Vagina (tissue), 2 donors: Measurements from ENCODE around the gene SLC2A10. TPM values are rescaled to one million over a fixed set of nuclear protein-coding genes. Genes with fewer than 3 reads are reported as not detected.

Experiments used
- DNase-seq, 2 donors: peaks; one replicate each; pipeline ENCODE4 v3.0.0-alpha.2; 2017; ENCODE audit errors: extremely low spot score in 2 of 2
- H3K27ac ChIP-seq: fragments of 200-600 bp; sonication (generic); one replicate; pipeline ENCODE4 v1.5.1; 2019
- H3K27me3 ChIP-seq: fragments of 200-600 bp; sonication (generic); one replicate; pipeline ENCODE4 v1.5.1; 2019
- H3K36me3 ChIP-seq, 2 donors: fragments of 200-600 bp; sonication (generic); one replicate each; pipeline ENCODE4 v1.5.1; 2017 to 2019
- H3K4me1 ChIP-seq: fragments of 200-600 bp; sonication (generic); one replicate; pipeline ENCODE4 v1.5.1; 2019
- H3K4me3 ChIP-seq, 2 donors: fragments of 200-600 bp; sonication (generic); 1 replicate in 1 of 2; 2 replicates in 1 of 2; pipeline ENCODE4 v1.5.1; 2016 to 2019
- H3K9me3 ChIP-seq: fragments of 200-600 bp; sonication (generic); one replicate; pipeline ENCODE4 v1.5.1; 2019
- POLR2A ChIP-seq, 2 donors: fragments of 450-650 bp; IDR thresholded peaks; one replicate each; pipeline ENCODE4 v1.6.1; 2017; ENCODE audit warnings: antibody characterized with exemption in 2 of 2, mild to moderate bottlenecking in 2 of 2, moderate library complexity in 2 of 2
- POLR2AphosphoS5 ChIP-seq, 2 donors: sonication (generic); formaldehyde crosslinking; IDR thresholded peaks; one replicate each; pipeline ENCODE4 v1.9.0; 2017; ENCODE audit warnings: antibody characterized with exemption in 2 of 2, mild to moderate bottlenecking in 2 of 2, low read depth in 1 of 2; ENCODE audit not compliant: insufficient read depth in 1 of 2
- intact Hi-C: fragments of 100-400 bp; cut with DNase I; formaldehyde crosslinking; loops from one replicate; pipeline ENCODE4 v1.15.1; 2023
- total RNA-seq: library from RNA; depleted of rRNA; stranded (reverse); fragments of >200 nt; gene quantifications from one replicate; pipeline ENCODE4 v1.2.3, GENCODE V29; 2016
- TF ChIP-seq, protein P1 (sequence below), 3 experiments: fragments of 450-650 bp in 2 of 3; fragments of 200-600 bp in 1 of 3; sonication (generic) in 1 of 3; IDR thresholded peaks; one replicate each; pipeline ENCODE4 v1.5.1; 2017 to 2019; ENCODE audit warnings: antibody characterized with exemption in 3 of 3, mild to moderate bottlenecking in 2 of 3, moderate library complexity in 2 of 3

SLC2A10 gene
- total RNA-seq, 1 donor from 2014 or later: 21.6 TPM

DNA sequence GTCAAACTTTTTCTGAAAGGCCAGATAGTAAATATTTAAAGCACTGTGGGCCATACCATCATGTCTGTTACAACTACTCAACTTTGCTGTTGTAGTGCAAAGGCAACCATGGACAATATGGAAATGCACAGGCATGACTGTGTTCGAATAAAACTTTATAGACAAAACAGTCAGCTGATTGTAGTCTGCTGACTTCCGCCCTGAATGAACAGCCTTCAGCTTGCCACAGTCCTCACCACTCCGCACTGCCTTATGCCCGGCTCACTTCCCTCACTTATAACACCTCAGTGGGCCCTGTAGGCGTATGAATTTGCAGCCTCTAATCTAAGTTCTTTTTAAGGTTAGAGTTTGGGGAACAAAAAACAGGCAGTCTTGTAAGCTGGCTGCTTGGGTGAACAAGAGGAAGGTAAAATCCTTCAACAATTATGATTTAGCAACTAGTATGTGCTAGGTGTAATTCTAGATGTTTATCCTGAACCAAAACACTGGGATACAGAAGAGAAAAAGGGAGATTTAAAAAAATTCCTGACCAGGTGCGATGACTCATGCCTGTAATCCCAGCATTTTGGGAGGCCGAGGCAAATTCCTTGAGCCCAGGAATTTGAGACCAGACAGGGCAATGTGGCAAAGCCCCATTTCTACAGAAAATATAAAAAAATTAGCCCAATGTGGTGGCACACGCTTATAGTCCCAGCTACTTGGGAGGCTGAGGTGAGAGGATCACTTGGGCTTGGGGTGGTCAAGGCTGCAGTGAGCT is 6.8 kb upstream of the SLC2A10 start:
- no peak for DNase-seq
- TF ChIP-seq POLR2AphosphoS5 (IDR thresholded peaks at IDR 0.05; ENCODE audit: insufficient read depth in 1 of 2, low read depth in 1 of 2): no peak
- TF ChIP-seq POLR2A (IDR thresholded peaks at IDR 0.05): no peak
- TF ChIP-seq, protein P1, sequence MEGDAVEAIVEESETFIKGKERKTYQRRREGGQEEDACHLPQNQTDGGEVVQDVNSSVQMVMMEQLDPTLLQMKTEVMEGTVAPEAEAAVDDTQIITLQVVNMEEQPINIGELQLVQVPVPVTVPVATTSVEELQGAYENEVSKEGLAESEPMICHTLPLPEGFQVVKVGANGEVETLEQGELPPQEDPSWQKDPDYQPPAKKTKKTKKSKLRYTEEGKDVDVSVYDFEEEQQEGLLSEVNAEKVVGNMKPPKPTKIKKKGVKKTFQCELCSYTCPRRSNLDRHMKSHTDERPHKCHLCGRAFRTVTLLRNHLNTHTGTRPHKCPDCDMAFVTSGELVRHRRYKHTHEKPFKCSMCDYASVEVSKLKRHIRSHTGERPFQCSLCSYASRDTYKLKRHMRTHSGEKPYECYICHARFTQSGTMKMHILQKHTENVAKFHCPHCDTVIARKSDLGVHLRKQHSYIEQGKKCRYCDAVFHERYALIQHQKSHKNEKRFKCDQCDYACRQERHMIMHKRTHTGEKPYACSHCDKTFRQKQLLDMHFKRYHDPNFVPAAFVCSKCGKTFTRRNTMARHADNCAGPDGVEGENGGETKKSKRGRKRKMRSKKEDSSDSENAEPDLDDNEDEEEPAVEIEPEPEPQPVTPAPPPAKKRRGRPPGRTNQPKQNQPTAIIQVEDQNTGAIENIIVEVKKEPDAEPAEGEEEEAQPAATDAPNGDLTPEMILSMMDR (IDR thresholded peaks at IDR 0.05): no peak
- no peaks in the 10 kb centered on the region for H3K36me3 ChIP-seq
- intact Hi-C loops: no loop called here
- no peak overlapping the region for H3K27ac ChIP-seq
- H3K4me3 ChIP-seq: no peak overlapping the region
- H3K27me3 ChIP-seq: no peaks in the 10 kb centered on the region
- peaks cover 6% of the 10 kb centered on the region for H3K4me1 ChIP-seq
- H3K9me3 ChIP-seq: no peaks in the 10 kb centered on the region

DNA sequence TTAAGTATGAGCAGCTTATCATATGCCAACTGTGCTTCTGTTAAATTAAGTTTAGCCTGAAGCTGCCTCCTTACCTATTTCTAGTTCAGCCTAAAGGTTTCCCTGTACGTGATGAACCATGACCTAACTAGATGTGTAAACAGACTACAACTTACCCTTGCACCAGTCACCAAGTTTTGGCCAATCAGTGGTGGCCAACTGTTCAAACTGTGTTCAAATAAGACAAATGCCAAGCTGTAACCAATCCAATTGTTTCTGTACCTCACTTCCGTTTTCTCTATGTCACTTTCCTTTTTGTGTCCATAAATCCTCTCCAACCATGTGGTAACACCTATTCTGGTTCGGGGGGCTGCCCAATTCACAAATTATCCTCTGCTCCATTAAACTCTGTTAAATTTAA is 6.0 kb upstream of the SLC2A10 start:
- Histone ChIP-seq H3K27ac (no peak overlapping the region), H3K9me3 (no peaks in the 10 kb centered on the region), H3K4me1 (peaks cover 9% of the 10 kb centered on the region), H3K36me3 (no peaks in the 10 kb centered on the region), H3K4me3 (no peak overlapping the region), H3K27me3 (no peaks in the 10 kb centered on the region)
- no peak for DNase-seq
- no peak for TF ChIP-seq POLR2A (IDR thresholded peaks at IDR 0.05)
- TF ChIP-seq POLR2AphosphoS5 (IDR thresholded peaks at IDR 0.05; ENCODE audit: insufficient read depth in 1 of 2, low read depth in 1 of 2): no peak
- TF ChIP-seq, protein P1 (IDR thresholded peaks at IDR 0.05): no peak
- intact Hi-C loops: no loop called here

DNA sequence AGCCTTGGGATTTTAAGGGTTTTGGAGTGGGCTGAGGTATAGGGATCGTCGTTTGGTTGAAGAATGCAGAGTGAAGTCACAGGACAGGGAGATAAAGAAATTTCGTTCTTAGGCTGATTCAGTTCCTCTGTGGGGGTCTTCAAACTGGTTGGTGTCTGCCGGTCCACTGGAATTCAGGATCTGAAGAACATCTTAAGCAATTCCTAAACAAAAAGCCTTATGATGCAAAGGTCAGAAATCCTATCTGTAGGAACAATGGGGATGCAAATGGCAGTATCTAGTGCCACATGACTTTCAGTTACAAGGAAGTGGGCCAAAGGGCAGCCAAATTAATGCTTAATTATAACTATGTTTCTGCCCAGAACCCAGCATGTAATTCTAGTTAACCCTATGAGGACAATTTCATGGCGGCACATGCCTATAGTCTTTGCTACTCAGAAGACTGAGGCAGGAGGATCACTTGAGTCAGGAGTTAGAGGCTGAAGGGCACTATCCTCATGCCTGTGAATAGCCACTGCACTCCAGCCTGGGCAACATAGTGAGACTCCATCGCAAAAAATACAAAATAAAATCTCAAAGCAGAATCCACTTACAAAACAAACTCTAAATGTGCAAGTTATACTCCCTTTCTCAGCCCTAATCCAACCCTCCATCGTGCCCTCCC is 4.6 kb upstream of the SLC2A10 start:
- H3K27ac ChIP-seq: peak overlapping the region; percentile 74
- no peak for DNase-seq
- TF ChIP-seq POLR2AphosphoS5 (IDR thresholded peaks at IDR 0.05; ENCODE audit: insufficient read depth in 1 of 2, low read depth in 1 of 2) (no peak), POLR2A (IDR thresholded peaks at IDR 0.05) (no peak)
- TF ChIP-seq, protein P1 (IDR thresholded peaks at IDR 0.05): no peak
- intact Hi-C loops: no loop called here
- H3K4me1 ChIP-seq: peaks cover 20% of the 10 kb centered on the region
- H3K36me3 ChIP-seq: no peaks in the 10 kb centered on the region
- no peaks in the 10 kb centered on the region for H3K27me3 ChIP-seq
- no peaks in the 10 kb centered on the region for H3K9me3 ChIP-seq
- H3K4me3 ChIP-seq: no peak overlapping the region

DNA sequence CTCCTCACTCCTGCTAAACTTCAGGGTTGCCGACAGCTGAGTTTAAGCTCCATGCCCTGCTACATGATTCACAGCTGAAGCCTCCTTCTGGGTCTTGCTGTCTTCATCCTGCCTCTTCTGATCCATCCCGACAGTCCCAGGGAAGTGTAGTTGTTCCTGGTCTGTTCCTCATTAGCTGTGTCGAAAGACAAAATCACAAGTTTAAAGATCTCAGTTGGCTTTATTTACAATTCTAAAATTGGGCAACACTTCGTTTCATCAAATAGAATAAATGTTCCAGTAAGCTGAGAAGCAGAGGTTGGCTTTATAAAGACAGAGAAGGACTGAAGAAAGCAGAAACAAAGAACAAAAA is 4.1 kb upstream of the SLC2A10 start:
- H3K4me3 ChIP-seq: no peak overlapping the region
- no peak for DNase-seq
- H3K36me3 ChIP-seq: no peaks in the 10 kb centered on the region
- no peaks in the 10 kb centered on the region for H3K27me3 ChIP-seq
- H3K9me3 ChIP-seq: no peaks in the 10 kb centered on the region
- intact Hi-C loops: no loop called here
- TF ChIP-seq POLR2A (IDR thresholded peaks at IDR 0.05) (peak in 1 of 2 donors; percentile 7), POLR2AphosphoS5 (IDR thresholded peaks at IDR 0.05; ENCODE audit: insufficient read depth in 1 of 2, low read depth in 1 of 2) (peak; percentile 40 to 70)
- TF ChIP-seq, protein P1 (IDR thresholded peaks at IDR 0.05): no peak
- peaks cover 24% of the 10 kb centered on the region for H3K4me1 ChIP-seq
- H3K27ac ChIP-seq: peak overlapping the region; percentile 74

DNA sequence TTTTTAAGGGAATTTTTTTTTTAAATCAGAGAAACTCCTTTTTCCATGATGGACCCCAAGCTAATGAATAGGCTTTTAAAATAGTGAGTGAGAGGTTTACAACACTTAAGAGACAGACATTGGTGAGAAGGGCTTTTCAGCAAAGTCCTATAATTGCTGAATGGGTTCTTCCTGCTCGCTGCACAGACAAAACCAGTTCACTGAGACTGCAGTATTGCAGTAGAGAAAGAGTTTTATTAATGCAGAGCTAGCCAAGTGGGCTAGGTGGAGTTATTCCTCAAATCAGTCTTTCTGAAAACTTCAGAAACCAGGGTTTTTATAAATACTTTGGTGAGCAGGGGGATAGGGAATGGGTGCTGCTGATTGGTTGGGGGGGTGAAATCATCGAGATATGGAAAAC is 3.2 kb upstream of the SLC2A10 start:
- Histone ChIP-seq H3K27ac (peak overlapping the region; percentile 74), H3K4me3 (no peak overlapping the region), H3K9me3 (no peaks in the 10 kb centered on the region), H3K4me1 (peaks cover 32% of the 10 kb centered on the region), H3K36me3 (no peaks in the 10 kb centered on the region), H3K27me3 (no peaks in the 10 kb centered on the region)
- TF ChIP-seq POLR2AphosphoS5 (IDR thresholded peaks at IDR 0.05; ENCODE audit: insufficient read depth in 1 of 2, low read depth in 1 of 2) (no peak), POLR2A (IDR thresholded peaks at IDR 0.05) (no peak)
- TF ChIP-seq, protein P1 (IDR thresholded peaks at IDR 0.05): no peak
- no peak for DNase-seq
- intact Hi-C loops: no loop called here
